Stimulated activated CD4-positive, alpha-beta T cell treated with anti-CD3 and anti-CD28 coated beads, Interleukin-1b, Interleukin-23, amount 100 ng/mL, for 24 hours (primary cell): ENCODE results near the gene C1orf159.

Experiments used
- DNase-seq, 4 experiments: peaks; one replicate each; pipeline ENCODE4 v3.0.0-alpha.2; 2020; ENCODE audit warnings: low read depth in 4 of 4, low spot score in 1 of 4

The C1orf159 gene

GRCh38 chr1:1040004-1040991 is 75.6 kb downstream of the C1orf159 start:
- DNase-seq, result peak in 3 of 4 experiments; percentile 59 to 68 (median 63)

DNA sequence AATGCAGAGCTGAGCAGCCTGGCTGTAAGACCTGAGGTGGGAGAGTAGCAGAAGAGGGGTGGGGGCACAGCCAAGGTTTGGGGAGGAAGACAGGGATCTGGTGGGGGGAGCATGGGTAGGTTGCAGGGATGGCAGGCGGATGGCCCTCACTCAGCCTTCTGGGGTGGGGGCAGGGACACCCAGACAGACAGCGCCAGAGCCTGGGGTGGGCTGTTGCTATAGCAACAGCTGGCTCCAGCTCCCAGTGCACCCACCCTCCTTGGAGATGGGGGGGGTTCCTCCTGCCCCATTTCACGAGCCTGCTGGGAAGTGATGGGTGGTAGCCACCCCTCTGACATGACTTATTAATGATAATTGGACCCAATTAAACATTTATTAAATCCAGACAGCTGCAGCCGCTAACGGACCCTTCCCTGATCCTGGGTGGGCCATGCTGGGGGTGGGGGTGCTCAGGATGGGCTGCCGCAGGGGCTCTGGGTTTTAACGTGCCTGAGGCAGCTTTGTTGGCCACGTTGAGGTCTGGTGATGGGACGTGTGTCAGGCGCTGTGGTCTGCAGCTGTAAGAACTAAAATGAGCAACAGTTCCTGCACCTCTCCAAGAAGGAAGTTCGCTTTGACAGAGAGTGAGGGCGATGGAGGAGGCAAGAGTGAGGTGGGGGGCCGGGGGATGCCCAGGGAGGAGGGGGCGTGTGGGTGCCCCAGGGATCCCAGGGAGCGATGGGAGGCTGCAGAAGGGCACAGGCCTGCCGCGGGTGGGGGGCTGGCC is 76.6 kb downstream of the C1orf159 start:
- DNase-seq, result no peak

- DNase-seq, result no peak
Measured at GRCh38 chr1:1038694-1039093, 77.2 kb downstream of the C1orf159 start.

- DNase-seq, result no peak
Measured at GRCh38 chr1:1037366-1038327, 78.2 kb downstream of the C1orf159 start.

DNA sequence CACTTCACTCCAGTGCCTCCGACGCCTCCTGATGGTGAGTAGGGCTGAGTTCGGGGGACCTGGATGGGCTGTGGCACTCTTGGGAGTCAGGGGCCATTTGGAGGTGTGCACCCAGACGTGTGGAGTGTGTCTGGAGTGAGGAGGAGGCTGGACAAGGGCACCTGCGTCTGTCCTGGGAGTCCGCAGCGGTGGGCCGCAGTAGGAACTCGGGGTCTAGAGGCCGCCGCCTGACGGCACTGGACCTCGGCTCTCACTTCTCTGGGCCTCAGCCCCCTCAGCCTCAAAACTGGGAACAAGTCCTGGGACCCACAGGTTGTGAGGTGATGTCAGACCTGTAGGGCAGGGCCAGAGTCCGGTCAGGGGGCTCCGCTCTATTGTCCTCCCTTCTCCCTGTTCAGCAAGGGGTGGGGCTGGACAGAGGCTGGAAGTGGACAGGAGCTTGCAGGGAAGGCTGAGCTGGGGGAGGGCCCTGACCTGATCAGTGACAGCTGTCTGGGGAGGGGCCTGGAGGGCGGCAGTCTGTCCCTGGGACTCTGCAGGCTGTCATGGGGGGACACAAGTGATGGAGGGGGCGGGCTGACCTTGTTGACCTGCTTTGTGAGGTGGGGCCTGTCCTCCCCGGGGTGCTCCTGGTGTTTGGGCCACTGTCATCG is 80.5 kb downstream of the C1orf159 start:
- DNase-seq, result no peak

DNA sequence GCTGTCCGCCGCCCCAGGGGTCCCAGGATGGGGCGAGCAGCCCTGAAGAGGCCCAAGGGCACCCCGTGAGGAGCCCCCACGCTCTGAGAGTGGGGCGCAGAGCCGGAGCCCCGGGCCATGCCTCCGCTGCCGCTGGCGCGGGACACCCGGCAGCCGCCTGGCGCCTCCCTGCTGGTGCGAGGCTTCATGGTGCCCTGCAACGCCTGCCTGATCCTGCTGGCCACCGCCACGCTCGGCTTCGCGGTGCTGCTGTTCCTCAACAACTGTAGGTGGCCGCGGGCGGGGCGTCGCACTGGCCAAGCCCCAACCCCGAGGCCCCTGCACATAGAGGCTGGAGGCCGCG is 81.5 kb downstream of the C1orf159 start:
- no peak for DNase-seq

DNA sequence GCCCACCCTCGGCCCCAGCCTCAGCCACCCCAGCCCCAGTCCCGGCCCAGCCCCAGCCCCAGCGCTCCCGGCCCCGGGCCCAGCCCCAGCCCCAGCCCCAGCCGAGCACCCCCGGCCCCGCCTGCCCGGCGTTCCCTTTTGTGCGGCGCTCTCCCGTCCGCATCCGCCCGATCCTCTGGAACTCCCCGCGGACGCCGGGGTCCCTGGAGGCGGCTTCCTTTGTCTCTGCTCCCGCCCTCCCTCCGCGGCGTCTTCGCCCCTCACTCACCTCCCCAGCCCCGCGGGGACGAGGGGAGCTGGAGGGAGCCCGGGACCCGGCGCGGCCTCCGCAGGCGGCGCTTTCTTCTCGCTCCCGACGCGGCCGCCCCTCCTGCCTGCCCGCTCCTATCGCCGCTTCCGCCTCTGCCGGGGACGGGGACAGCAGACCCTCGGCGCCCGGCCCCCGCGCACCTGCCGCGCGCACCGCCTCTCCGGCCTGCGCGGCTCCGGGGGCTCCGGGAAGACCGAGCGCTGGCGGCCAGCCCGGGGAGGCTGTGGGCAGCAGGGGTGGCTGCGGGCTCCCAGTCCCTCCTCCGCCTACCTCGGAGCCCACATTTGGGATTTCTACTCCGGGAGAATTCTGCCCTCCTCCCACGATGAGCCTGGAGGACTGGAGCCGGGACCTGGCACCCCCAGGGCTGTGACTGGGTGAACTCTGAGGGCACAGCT is 82.0 kb downstream of the C1orf159 start:
- DNase-seq, result no peak

- DNase-seq, result peak; percentile 60 to 89 (median 78)
Measured at GRCh38 chr1:1033009-1033587, 82.8 kb downstream of the C1orf159 start.

DNA sequence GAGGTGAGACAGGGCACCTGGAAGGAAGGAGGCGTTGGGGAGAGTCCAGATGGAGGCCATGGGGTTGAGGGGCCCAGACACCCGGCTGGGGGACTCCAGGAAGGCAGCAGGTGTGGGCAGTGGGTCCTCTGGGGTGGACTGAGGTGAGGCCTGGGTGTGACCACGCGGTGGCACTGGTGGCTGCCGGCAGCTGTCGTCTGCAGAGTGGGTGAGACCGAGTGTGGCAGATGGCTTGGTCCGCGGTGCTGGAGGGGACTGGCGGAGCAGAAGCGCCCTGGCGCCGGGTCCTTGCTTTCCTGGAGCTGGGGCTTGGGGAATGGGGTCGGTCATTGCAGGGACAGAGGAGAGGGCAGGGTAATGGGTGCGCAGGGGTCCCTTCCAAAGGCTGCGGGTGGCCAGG is 83.5 kb downstream of the C1orf159 start:
- no peak for DNase-seq
